Skin of body (tissue), 2 donors: Measurements from ENCODE around the gene TDRD9. TPM values are rescaled to one million over a fixed set of nuclear protein-coding genes. Genes with fewer than 3 reads are reported as not detected.
"Not testable (repeated sequence)": the region's sequence is repeated elsewhere in the genome, so short reads cannot be mapped to it uniquely, and the experiment has no call there.

Source experiments
- DNase-seq: peaks from one replicate; lab custom pipeline; 2025; lab: John Stamatoyannopoulos, UW
- total RNA-seq: library from RNA; depleted of rRNA; stranded (reverse); fragments of >200 nt; gene quantifications from one replicate; pipeline ENCODE4 v1.2.3, GENCODE V29; 2014

The TDRD9 gene
- total RNA-seq, 1 donor from 2014 or later, result 0.39 TPM

DNA sequence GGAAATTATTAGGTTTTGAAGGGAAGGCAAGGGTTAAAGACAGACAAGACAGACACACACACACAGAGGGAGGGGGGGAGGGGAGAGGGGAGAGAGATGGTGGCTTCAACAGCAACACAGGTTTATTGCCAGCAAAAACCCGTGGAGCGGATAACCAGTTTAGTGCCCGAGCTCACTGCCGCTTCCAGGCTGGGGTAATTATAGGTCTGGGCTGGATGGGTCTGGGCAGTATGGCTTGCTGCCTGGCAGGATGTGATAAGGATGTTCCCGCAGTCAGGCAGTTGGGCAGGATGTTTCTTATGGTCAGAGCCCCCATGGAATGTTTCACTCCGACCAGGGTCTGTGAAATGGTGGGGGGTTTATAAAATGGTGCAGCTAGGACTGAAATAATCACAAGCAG lies 4.4 kb upstream of the TDRD9 start:
- DNase-seq, result no peak

DNA sequence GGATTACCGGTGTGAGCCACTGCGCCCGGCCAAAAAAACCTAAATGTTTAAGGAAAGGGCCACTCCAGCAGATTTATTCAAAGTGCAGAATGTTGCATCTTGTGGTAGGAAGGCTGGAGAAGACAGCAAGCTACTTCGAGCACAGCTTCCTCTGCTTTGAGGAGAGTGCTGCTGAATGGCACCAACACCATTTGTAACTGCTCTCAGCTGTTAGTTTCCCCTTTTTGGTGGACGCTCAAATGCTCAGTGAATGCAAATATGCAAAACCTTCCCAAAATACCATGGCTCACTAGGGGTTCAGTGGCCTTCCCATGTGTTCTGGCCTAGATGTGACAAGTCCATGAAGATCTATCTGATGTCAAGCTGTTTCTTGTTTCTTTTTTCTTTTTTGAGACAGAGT lies 2.9 kb upstream of the TDRD9 start:
- no peak for DNase-seq

DNA sequence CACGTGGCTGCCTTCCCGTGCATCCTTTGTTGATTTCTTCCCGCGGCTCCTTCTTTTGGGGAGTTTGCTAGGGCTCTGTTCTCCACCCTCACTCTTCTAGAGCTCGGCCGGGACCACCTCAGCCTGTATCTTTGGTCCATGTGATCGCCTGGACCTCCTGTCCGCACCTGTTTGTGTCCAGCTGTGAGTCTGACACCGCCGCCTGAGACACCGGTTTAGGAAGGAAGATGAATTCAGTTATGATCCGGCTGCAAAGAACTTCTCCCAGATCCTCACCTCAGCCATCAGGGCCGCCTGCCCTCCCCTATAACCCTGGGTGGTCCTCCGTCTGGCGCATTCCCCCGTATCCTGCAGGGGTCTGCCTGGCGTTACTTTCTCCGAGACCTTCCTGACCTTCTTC lies 690 bp upstream of the TDRD9 start:
- DNase-seq, result no peak

DNA sequence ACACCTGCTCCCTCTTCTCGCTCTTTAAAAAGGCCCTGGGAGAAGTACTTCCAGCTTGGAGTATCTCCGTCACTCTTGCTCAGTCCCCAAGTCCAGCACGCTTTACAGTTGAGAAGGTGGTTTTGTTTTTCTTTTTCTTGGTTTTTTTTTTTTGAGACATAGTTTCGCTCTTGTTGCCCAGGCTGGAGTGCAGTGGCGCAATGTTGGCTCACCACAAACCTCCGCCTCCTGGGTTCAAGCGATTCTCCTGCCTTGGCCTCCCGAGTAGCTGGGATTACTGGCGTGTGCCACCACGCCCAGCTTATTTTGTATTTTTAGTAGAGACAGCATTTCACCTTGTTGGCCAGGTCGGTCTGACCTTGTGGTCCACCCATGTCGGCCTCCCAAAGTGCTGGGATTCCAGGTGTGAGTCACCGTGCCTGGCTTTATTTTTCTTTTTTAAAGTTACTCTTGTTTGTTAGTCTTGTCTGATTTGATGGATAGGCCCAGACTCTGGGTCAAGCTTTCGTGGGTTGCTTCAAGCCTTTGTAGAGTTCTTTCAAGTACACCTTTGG lies 1.9 kb downstream of the TDRD9 start:
- DNase-seq, result no peak

DNA sequence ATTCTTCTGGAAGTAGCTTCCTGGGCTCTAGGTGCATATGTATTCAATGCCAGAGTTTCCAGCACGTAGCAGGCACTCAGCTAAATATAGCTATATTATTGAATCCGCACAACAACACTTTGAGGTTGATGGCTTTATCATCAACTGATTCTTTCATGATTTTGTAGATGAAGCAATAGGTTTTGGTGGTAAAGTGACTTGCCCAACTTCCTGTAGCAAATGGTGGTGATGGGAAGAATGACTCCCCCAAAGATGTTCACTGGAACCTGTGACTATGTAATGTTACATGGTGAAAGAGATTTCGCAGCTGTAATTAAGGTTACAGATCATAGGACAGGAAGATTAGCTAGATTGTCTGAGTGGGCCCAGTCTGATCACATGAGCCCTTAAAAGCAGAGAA lies 3.2 kb downstream of the TDRD9 start:
- no peak for DNase-seq

DNA sequence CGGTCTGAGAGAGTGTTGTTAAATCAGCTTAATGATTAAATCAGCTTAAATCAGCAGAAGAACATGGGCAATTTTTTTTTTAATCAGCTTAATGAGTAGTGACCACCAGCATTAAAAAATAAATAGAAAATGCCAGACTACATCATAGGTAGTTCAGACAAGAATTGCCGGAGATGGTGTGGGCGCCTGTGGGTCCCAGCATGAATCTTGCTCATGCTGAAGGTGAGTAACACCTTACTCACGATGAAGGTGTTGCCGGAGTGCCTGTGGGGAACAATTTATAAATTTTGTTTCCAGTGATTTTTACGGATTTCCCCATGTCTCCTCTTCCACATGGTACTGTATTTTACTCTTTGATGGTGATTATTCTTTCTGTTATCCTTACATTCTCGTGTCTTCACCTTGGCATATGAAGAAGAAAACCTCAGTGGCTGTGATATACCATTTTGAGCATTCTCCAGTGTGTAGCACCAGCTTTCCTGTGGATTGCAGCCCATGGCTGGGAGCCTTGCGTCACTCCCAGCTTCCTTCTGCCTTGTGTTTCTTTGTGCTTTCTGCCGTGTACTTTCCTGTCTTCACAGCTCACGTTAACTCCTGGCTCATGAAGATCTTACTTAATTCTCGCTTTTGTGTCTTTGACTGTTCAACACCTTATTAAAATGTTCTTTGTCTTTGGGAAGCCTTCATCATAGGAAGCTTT lies 4.7 kb downstream of the TDRD9 start:
- no peak for DNase-seq

DNA sequence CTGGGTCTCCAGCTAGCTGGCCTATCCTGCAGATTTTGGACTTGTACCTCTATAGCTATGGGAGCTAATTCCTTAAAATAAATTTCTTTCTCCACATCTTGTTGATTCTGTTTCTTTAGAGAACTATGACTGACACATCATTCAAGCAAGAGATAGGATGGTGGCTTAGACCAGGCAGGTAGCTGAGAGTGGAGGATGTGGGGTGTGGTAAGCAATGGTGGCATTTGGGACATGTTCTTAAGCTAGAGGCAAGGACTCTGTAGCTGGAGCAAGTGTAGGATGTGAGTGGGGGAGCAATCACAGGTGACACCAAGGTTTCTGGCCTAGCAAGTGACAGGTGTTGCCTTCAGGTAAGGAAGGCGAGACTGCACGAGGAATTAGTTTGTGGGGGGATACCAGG lies 6.8 kb downstream of the TDRD9 start:
- no peak for DNase-seq

DNA sequence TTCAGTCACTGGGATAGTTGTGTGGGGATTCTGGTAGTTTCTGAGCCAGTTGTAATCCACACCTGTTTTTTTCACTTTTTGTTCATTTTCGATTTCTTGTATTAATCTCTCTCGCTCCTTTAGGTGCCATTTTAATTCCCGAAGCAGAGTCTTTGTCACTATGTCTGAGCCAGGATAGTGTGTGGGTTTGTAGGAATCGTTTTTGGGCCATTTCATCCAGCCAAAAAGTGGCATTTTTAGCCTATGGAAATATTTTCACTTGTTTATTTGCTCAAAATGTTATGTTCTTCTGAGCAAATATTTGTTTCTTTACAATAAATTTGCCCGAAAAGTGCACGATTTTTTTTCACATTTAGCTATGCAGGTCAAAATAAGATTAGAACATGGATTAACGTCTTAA lies 13.2 kb downstream of the TDRD9 start:
- no peak for DNase-seq

DNA sequence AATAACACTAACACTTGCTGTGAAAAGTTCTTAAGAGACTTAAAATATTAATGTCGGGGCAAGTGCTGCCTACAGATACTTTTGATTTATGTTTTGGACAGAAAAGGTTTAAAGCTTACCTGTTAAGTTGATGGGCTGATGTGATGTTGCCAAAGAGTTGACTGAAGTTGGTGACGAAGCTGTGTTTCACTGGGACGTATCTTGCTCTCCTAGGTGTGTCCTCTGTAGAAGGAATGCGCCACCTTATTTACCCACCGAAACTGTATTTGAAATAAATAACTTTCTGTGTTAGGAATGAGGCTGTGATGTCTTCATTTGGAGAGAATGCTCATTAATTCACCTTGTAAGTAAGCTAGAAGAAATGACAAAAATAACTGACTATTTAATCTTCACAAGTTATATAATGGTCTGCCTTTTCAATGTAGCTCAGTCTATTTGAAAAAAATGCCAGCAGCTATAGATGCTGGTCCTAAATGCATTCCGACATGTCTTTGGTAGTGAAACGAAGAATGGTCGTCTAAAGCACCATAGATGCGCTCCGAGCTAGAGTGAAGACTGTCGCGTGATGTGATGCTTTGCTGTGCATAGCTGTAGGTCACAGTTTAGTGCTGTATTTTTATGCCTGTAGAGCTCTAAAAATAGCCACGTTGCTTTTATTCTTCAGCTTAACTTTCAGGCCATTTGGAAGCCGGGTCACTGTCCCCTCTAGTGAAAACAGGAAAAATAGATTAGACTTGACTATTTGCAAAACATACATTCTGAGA lies 13.9 kb downstream of the TDRD9 start, which contains the start of gene RD3L:
Gene RD3L, minus strand, starts transcription at position 557 of the 764 bp plus-strand sequence. CDS start 834 bp downstream, outside the sequence.
- DNase-seq, result no peak

DNA sequence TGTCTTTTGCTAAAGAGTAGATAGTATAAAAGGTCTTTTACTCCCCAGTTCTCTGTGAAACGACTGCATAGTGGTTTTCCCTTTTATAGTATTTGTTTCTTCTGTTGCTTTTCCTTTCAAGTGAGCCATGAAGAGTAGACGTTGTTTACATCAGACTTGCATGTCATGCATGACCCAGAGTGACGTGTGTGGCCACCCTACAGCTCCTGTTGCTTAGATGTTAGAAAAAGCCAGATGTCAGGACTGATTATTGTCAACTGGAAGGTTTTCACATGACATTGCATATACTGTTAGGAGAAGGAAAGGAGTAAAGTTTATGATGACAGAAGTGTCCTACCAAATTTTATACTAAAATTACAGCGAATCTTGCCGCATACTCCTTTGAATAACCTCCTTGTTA lies 15.4 kb downstream of the TDRD9 start:
- no peak for DNase-seq

DNA sequence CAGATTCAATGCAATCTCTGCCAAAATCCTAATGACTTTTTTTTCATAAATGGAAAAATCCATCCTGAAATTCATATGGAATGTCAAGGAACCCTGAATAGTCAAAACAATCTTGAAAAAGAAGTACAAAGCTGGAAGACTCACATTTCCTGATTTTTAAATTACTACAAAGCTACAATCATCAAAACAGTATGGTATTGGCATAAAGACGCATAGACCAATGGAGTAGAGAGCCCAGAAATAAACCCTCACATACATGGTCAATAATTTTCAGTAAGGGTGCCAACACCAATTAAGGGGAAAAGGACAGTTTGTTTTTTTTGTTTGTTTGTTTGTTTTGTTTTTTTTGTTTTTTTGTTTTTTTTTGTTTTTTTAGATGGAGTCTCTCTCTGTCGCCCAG lies 18.7 kb downstream of the TDRD9 start:
- DNase-seq, result no peak

DNA sequence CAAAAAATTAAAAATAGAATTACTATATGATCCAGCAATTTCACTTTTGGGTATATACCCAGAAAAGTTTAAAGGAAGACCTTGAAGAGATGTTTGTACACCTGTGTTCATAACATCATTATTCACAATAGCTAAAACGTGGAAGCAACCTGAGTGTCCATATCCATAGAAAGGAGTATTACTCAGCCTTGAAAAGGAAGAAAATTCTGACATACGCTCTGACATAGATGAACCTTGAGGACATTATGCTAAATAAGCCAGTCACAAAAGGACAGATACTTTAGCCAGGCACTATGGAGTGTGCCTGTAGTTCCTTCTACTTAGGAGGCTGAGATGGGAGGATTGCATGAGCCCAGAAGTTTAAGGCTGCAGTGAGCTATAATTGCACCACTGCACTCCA lies 20.2 kb downstream of the TDRD9 start:
- DNase-seq, result no peak

DNA sequence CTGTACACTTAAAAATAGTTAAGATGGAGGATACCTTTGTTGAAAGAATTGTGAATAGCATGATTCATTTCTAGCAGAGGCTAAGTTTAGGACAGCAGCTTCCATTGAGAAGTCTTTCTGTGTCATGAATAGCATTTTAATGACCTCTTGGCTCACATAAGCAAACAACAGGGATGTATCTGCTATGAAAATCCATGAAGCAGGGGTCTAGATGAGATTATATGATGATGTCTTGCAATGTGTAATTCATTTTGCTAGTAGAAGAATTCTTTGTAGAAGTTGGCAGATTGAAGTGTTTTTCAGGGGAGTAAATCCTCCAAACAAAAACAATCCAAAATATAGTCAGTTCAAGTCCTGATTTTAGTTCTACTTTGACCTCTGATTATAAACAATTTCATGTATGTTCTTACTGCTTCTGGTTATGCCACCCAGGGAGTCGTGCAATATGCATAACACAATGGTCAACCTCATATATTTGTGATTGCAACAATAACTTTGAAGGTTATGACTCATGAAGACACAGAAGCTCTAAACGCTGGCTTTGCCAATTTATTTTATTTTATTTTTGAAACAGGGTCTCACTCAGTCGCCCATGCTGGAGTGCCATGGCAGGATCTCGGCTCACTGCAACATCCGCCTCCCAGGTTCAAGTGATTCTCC lies 21.0 kb downstream of the TDRD9 start:
- DNase-seq, result no peak

DNA sequence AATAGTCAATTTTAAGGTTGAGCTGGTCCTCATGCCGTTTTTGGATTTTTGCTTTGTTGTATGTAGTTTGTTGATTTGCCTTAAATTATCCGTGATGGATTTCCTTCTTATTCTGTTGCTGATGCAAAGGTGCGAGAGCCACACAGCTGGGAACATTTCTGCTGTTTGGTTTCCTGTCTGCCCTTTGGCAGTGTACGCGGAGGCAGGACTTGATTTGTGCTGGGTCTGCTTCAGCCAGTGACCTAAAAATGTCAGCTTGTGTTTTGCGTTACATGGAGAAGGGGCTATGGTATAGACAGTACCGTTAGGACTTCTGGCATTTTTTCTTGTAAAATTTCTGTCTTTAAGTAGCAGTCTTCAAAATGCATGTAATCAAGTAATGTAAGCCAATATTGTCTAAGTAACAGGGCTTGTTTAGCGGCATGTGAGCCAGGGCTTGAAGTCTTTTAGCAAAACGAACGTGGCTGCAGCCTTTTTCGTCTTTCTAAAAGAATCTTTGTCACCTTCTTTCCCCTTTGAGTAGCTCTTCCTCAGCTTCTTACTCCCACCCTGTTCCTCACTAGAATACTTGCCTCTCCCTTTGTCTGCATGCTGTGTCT lies 32.3 kb downstream of the TDRD9 start:
- DNase-seq, result no peak

DNA sequence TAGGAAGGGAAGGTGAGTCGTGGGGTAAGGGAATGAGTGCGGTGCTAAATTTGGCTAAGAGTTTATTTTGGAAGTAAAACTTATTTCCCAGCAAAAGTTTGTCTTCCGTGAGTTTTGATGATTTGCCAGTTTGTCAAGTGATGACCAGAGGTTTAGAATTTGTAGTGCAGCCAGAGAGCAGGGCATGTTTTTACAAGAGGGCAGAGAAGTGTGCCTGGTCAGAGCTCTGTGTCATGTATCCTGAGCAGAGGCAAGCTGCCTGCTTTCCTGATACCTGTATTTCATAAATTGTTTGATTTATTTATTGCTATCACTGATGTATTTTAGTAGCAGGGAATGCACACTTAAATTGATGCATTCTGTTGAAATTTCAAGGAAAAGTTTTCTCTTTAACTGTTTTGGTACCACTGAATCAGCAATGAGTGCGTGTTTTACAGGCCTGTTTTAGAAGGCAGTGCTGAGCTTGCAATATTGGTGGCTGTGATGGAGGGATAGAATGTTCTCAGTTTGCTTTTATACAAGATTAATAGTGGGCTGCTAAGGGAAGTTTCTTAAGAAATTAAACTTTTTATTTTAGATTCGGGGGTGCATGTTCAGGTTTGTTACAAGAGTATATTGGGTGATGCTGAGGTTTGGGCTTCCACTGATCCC lies 33.8 kb downstream of the TDRD9 start:
- no peak for DNase-seq

DNA sequence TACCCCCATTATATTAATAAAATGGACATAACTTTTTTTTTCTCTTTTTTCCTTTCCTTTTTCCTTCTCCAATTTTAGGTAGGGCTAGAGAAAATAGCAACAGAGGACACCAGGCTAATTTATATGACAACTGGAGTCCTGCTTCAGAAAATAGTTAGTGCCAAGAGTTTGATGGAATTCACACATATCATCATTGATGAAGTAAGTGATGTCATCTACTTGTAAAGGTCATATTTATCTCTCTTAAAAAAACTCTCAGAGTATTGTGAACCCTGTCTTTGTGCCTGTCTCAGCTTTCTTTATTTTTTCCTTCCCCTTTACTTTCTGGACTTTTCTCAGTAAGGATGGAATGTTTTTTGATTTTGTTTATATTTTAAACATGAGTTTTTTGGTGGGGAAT lies 38.4 kb downstream of the TDRD9 start:
- DNase-seq, result no peak

DNA sequence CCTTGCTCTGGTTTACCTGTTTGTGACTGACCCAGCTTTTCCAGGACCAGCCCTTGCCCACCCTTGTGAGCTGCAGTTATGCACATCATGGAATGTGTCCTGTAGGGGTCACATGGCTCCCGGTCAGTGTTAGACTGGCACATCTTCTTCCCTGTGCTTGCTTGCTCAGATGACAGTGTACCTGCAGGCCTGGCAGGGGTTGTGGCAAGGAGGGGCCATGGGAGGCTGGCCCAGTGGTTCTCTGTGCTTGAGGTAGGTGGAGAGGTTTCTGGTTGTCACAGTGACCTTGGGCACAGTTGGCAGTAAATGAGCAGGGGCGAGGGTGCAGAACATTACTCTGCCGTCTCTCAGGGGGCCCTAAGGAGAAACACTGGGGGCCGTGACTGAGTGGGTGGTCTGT lies 41.7 kb downstream of the TDRD9 start:
- no peak for DNase-seq

DNA sequence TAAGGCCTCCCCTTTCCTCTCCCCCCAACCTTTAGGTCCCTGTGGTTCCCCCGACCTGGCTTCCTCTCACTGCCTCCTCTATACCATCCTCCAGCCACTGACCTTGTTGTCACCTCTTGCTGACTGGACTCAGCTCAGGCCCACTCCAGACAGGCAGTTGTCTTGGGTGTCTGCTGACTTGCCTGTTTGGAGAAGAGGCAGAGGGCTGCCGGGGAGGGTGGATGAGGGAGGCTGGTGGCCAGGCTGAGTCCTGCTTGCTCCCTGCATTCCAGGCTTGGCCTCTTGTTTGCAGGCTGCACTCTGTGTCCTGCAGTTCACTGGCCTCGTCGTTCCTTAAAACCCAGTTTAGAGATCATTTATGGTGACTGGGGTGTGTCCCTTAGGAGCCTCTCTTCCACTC lies 45.1 kb downstream of the TDRD9 start:
- DNase-seq, result no peak

DNA sequence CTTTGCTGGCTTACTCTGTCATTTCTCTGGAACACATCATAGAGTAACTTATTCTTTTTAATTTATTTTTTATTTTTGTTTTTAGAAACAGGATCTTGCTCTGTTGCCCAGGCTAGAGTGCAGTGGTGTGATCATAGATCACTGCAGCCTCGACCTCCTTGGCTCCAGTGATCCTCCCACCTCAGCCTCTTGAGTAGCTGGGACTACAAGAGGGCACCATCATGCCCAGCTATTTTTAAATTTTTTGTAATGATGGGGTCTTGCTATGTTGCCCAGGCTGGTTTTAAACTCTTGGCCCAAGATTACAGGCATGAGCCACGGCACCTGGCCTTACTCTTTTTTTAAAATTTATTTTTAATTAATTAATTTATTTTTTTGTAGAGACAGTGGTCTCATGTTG lies 46.3 kb downstream of the TDRD9 start:
- no peak for DNase-seq

DNA sequence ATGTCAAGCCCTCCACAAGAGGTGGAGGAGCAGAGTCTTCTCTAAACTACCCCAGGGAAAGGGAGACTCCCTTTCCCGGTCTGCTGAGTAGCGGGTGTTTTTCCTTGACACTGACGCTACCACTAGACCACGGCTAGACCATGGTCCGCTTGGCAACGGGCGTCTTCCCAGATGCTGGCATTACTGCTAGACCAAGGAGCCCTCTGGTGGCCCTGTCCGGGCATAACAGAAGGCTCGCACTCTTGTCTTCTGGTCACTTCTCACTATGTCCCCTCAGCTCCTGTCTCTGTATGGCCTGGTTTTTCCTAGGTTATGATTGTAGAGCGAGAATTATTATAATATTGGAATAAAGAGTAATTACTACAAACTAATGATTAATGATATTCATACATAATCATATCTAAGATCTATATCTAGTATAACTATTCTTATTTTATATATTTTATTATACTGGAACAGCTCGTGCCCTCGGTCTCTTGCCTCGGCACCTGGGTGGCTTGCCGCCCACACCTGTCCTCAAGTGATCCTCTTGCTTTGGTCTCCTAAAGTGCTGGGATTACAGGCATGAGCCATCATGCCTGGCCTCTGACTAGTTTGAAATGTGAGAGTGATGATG lies 52.5 kb downstream of the TDRD9 start:
- not testable (repeated sequence) for DNase-seq

DNA sequence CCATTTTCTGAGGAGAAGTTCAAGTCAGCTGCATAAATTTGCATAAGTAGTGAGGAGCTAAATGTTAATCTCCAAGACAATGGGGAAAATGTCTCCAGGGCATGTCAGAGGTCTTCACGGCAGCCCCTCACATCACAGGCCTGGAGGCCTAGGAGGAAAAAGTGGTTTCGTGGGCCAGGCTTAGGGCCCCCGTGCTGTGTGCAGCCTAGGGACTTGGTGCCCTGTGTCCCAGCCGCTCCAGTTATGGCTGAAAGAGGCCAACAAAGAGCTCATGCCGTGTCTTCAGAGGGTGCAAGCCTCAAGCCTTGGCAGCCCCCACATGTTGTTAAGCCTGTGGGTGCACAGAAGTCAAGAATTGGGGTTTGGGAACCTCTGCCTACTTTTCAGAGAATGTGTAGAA lies 55.9 kb downstream of the TDRD9 start:
- DNase-seq, result no peak
